PFSK-1 (cell line): ENCODE measurements around the gene PLA2G4B.

Source experiments
- FOXP2 ChIP-seq: optimal IDR thresholded peaks from 2 replicates; pipeline ENCODE3; 2011; ENCODE audit warnings: borderline replicate concordance, control low read depth, inconsistent platforms; ENCODE audit not compliant: insufficient read depth; ENCODE audit errors: extremely low read length, extremely low read depth
- POLR2AphosphoS5 ChIP-seq: IDR thresholded peaks from 2 replicates; pipeline ENCODE4 v1.6.1; 2012; ENCODE audit warnings: low read depth, mild to moderate bottlenecking, control low read depth, low read length, moderate library complexity
- SIN3A ChIP-seq: IDR thresholded peaks from 2 replicates; pipeline ENCODE4 v1.6.1; 2012; ENCODE audit warnings: mild to moderate bottlenecking, low read length, moderate library complexity, borderline replicate concordance; ENCODE audit not compliant: insufficient read depth
- TAF1 ChIP-seq: IDR thresholded peaks from 2 replicates; pipeline ENCODE4 v1.6.1; 2012; ENCODE audit warnings: low read length, control low read depth, borderline replicate concordance; ENCODE audit not compliant: insufficient read depth
- TF ChIP-seq, protein P1 (sequence below), 2 experiments: IDR thresholded peaks; 2 replicates each; pipeline versions ENCODE4 v1.6.1 to v1.8.0; 2011 to 2012; ENCODE audit warnings: low read depth in 2 of 2, low read length in 2 of 2, control low read depth in 1 of 2, inconsistent platforms in 1 of 2, mild to moderate bottlenecking in 1 of 2, moderate library complexity in 1 of 2; ENCODE audit not compliant: insufficient read depth in 1 of 2

PLA2G4B gene

DNA sequence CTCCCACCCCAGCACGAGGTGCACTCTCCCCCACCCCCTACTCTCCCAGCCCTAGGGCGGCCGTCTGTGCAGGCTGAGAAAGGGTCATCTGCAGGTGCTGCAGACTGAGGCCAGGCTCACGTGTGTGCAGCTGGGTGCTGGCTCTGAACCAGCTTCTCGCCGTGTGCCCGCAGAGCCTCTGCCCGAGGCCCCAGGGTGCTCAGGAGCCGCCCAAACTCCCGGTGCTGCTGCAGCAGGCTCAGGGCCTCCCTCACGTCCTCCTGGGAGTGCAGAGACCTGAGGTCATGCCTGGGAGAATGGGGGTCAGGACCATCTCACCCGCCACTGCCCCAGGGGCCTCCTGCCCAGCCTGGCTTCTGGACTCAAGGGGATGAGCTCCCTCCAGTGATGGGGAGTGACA lies 38.0 kb downstream of the PLA2G4B start:
- TF ChIP-seq FOXP2 = no peak
- TF ChIP-seq, protein P1, sequence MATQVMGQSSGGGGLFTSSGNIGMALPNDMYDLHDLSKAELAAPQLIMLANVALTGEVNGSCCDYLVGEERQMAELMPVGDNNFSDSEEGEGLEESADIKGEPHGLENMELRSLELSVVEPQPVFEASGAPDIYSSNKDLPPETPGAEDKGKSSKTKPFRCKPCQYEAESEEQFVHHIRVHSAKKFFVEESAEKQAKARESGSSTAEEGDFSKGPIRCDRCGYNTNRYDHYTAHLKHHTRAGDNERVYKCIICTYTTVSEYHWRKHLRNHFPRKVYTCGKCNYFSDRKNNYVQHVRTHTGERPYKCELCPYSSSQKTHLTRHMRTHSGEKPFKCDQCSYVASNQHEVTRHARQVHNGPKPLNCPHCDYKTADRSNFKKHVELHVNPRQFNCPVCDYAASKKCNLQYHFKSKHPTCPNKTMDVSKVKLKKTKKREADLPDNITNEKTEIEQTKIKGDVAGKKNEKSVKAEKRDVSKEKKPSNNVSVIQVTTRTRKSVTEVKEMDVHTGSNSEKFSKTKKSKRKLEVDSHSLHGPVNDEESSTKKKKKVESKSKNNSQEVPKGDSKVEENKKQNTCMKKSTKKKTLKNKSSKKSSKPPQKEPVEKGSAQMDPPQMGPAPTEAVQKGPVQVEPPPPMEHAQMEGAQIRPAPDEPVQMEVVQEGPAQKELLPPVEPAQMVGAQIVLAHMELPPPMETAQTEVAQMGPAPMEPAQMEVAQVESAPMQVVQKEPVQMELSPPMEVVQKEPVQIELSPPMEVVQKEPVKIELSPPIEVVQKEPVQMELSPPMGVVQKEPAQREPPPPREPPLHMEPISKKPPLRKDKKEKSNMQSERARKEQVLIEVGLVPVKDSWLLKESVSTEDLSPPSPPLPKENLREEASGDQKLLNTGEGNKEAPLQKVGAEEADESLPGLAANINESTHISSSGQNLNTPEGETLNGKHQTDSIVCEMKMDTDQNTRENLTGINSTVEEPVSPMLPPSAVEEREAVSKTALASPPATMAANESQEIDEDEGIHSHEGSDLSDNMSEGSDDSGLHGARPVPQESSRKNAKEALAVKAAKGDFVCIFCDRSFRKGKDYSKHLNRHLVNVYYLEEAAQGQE (IDR thresholded peaks at IDR 0.05; ENCODE audit: insufficient read depth in 1 of 2, low read depth in 2 of 2, low read length in 2 of 2) = no peak
- TF ChIP-seq SIN3A = no peak
- TF ChIP-seq POLR2AphosphoS5 = no peak
- no peak for TF ChIP-seq TAF1

DNA sequence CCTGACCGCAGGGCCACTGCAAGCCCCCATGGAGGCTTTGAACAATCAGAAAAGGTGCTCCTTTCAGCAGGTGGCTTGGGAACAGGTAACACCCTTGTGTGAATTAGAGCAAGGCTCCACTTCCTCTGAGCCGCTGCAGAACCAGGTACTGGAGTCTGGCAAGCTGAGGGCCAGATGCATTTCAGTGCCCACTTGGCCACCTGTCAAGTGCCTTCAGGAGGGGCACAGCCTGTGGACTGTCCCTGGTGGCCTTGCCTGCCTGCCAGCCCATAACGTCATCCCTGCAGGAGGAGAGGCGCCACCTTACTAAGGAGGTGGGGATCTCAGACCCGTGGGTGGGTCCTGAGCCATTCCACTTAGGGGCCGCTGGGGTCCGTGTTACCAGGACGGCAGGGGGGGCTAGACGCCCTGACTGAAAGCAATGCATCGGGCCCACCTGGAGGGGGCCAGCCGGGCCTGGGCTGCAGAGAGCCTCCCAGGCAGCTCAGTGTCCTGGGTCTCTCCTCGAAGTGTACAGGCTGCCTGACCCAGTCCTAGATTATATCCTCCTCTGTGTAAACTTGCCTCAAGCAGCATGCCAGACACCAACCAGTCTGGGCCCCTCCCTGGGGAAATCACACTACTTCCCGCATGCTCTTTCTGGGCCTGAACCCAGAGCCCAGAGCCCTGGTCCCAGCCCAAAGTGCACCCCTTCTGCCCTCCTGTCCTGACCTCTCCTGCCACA lies 39.1 kb downstream of the PLA2G4B start:
- TF ChIP-seq FOXP2 (no peak), SIN3A (no peak), TAF1 (no peak), POLR2AphosphoS5 (no peak)
- TF ChIP-seq, protein P1 (IDR thresholded peaks at IDR 0.05; ENCODE audit: insufficient read depth in 1 of 2, low read depth in 2 of 2, low read length in 2 of 2) = no peak

DNA sequence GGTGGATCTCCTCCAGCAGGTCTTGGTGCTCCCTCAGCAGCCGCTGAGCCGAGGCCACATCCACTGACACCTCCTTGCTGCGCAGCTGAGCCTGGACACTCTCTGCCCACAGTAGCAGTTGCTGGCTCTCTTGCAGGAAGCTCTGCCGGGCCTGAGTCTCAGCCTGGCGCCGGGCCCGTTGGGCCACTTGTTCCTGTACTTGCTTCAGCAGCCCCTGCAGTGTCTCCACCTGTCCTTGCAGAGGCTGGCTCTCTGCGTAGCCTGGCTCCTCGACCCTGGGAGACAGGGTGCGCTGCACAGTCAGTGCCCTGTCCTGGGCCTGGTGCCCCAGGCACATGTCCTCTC lies 39.7 kb downstream of the PLA2G4B start:
- TF ChIP-seq FOXP2 = no peak
- TF ChIP-seq TAF1 = no peak
- TF ChIP-seq, protein P1 (IDR thresholded peaks at IDR 0.05; ENCODE audit: insufficient read depth in 1 of 2, low read depth in 2 of 2, low read length in 2 of 2) = no peak
- no peak for TF ChIP-seq POLR2AphosphoS5
- no peak for TF ChIP-seq SIN3A

DNA sequence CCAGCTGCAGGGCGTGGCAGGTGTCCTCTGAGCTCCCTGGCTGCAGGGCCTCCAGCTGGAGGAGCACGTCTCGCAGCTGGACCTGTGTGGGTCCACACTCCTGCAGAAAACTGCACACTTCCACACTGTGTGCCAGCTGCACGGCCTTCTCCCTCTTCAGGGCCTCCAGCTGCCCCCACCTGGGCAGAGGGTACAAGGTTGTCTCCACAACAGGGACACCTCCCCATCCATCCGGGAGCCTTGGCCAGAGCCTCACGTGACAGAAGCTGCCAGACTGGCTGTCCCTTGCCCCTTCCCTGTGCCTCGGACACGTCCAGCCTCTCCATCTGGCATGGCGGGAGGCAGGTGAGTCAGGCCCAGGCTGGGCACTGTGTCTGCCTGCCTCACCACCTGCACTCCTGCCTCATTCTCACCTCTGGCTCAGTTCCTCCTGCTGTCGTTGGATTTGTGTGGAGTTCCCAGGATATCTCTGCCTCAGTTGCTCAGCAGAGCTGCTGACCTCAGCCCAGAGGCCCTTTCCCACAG lies 40.7 kb downstream of the PLA2G4B start:
- TF ChIP-seq SIN3A (no peak), FOXP2 (no peak)
- TF ChIP-seq, protein P1 (IDR thresholded peaks at IDR 0.05; ENCODE audit: insufficient read depth in 1 of 2, low read depth in 2 of 2, low read length in 2 of 2) = no peak
